Stimulated activated CD4-positive, alpha-beta T cell treated with anti-CD3 and anti-CD28 coated beads, Interleukin-12 subunit alpha, Interleukin-12 subunit beta, amount 100 ng/mL, for 4 hours (primary cell): ENCODE results near the gene BRK1.
"Not testable (repeated sequence)": the region's sequence is repeated elsewhere in the genome, so short reads cannot be mapped to it uniquely, and the experiment has no call there.

Experiments
- DNase-seq: peaks from one replicate; pipeline ENCODE4 v3.0.0-alpha.2; 2020

BRK1 gene

GRCh38 chr3:10145685-10146084 lies 30.2 kb downstream of the BRK1 start:
- DNase-seq: no peak

- no peak for DNase-seq
Observed at GRCh38 chr3:10149226-10149625, 33.8 kb downstream of the BRK1 start.

GRCh38 chr3:10150987-10151386 lies 35.5 kb downstream of the BRK1 start:
- DNase-seq: no peak

- DNase-seq: no peak
Observed at GRCh38 chr3:10154335-10155122, 39.1 kb downstream of the BRK1 start.

- DNase-seq: no peak
Observed at GRCh38 chr3:10155123-10155472, 39.6 kb downstream of the BRK1 start.

- DNase-seq: no peak
Observed at GRCh38 chr3:10155658-10156057, 40.2 kb downstream of the BRK1 start.

- DNase-seq: no peak
Observed at GRCh38 chr3:10157031-10157430, 41.6 kb downstream of the BRK1 start.

- DNase-seq: not testable (repeated sequence)
Observed at GRCh38 chr3:10158555-10158954, 43.1 kb downstream of the BRK1 start.

- DNase-seq: no peak
Observed at GRCh38 chr3:10160346-10160745, 44.9 kb downstream of the BRK1 start.

- DNase-seq: no peak
Observed at GRCh38 chr3:10160925-10161324, 45.5 kb downstream of the BRK1 start.

GRCh38 chr3:10162185-10162584 lies 46.7 kb downstream of the BRK1 start:
- DNase-seq: no peak

- not testable (repeated sequence) for DNase-seq
Observed at GRCh38 chr3:10164201-10164545, 48.7 kb downstream of the BRK1 start.

- DNase-seq: peak; percentile 67
Observed at GRCh38 chr3:10164546-10165393, 49.3 kb downstream of the BRK1 start, which contains the start of gene IRAK2. Gene IRAK2 (plus strand): TSS chr3:10164919. CDS start chr3:10164955, 36 bp downstream.

- no peak for DNase-seq
Observed at GRCh38 chr3:10166213-10166604, 50.7 kb downstream of the BRK1 start.

GRCh38 chr3:10169000-10169496 lies 53.6 kb downstream of the BRK1 start:
- DNase-seq: no peak

GRCh38 chr3:10170915-10171478 lies 55.5 kb downstream of the BRK1 start:
- DNase-seq: no peak

- DNase-seq: no peak
Observed at GRCh38 chr3:10173095-10173925, 57.8 kb downstream of the BRK1 start.

- no peak for DNase-seq
Observed at GRCh38 chr3:10173926-10174435, 58.5 kb downstream of the BRK1 start.

- not testable (repeated sequence) for DNase-seq
Observed at GRCh38 chr3:10175334-10175733, 59.9 kb downstream of the BRK1 start.

- DNase-seq: not testable (repeated sequence)
Observed at GRCh38 chr3:10176150-10176549, 60.7 kb downstream of the BRK1 start.
